Measurements from ENCODE around the gene PSD4. TPM values are rescaled to one million over a fixed set of nuclear protein-coding genes. Genes with fewer than 3 reads are reported as not detected.

The PSD4 gene
- total RNA-seq, 1 experiment from 2014 or later = 1.5 TPM

DNA sequence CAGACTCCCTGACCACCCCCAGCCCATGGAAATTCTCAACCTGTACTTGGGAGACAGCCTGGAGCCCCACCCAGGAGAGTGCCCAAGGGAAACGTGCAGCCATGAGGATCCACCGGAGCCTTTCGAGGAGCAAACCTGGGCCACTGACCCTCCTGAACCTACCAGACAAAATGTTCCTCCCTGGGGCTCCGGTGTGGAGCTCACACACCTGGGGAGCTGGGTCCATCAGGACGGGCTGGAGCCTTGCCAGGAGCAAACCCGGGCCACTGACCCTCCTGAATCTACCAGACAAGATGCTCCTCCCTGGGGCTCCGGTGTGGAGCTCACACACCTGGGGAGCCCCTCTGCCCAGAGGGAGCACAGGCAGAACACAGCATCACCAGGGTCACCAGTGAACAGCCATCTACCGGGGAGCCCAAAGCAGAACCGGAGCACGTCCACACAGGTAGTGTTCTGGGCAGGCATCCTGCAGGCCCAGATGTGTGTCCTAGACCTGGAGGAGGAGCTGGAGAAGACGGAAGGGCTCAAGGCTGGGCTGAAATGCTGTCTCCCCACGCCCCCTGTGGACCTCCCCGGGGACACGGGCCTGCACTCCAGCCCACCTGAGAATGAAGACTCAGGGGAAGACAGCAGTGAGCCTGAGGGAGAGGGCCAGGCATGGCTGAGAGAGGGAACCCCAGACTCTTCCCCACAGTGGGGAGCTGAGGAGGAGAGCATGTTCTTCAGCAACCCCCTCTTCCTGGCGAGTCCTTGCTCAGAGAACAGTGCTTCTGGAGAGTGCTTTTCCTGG, 8.9 kb downstream of the PSD4 start:
- Histone ChIP-seq H3K4me3 (ENCODE audit: insufficient read depth, low read depth, low read length) (no peak overlapping the region), H3K27me3 (ENCODE audit: control insufficient read depth, insufficient read depth, low read length) (no peaks in the 10 kb centered on the region), H3K36me3 (replicated peaks; ENCODE audit: control insufficient read depth, insufficient read depth, low read length) (no peaks in the 10 kb centered on the region)
- no peak for DNase-seq

- no peaks in the 10 kb centered on the region for H3K36me3 ChIP-seq (replicated peaks; ENCODE audit: control insufficient read depth, insufficient read depth, low read length)
- DNase-seq = no peak
- H3K27me3 ChIP-seq (ENCODE audit: control insufficient read depth, insufficient read depth, low read length) = no peaks in the 10 kb centered on the region
- H3K4me3 ChIP-seq (ENCODE audit: insufficient read depth, low read depth, low read length) = no peak overlapping the region
Observed at GRCh38 chr2:113183264-113183663, 9.5 kb downstream of the PSD4 start.

GRCh38 chr2:113183703-113184102, 9.9 kb downstream of the PSD4 start:
- DNase-seq = no peak
- H3K4me3 ChIP-seq (ENCODE audit: insufficient read depth, low read depth, low read length) = no peak overlapping the region
- no peaks in the 10 kb centered on the region for H3K36me3 ChIP-seq (replicated peaks; ENCODE audit: control insufficient read depth, insufficient read depth, low read length)
- H3K27me3 ChIP-seq (ENCODE audit: control insufficient read depth, insufficient read depth, low read length) = no peaks in the 10 kb centered on the region

DNA sequence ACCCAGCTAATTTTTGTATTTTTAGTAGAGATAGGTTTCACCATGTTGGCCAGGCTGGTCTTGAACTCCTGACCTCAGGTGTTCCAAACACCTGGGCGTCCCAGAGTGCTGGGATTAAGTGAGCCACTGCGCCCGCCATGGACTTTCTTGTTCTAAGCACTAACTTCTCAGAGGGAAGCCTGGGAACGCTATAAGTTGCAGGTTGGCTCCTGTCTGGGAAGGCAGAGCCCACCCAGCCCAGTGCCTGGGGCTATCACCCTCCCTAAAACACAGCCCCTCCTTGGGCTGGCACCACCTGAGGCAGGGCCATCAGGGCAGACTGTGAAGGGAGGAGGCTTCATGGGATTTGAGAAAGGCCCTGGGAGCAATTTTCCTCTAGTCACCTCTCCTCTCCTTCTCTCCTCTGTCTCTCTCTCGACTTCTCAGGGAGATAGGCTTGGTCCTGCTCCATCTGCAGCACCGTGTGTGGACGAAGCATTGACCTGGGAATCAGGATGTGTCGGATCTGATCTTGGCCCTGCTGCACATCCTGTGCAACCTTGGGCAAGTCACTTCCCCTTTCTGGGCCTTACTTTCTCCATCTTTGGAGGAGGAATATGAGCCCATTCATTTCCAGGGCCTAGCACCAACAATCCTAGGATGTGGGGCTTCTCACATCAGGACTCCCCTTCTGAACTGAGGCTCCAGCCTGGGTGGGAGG, 10.9 kb downstream of the PSD4 start:
- DNase-seq = no peak
- H3K36me3 ChIP-seq (replicated peaks; ENCODE audit: control insufficient read depth, insufficient read depth, low read length) = no peaks in the 10 kb centered on the region
- no peaks in the 10 kb centered on the region for H3K27me3 ChIP-seq (ENCODE audit: control insufficient read depth, insufficient read depth, low read length)
- H3K4me3 ChIP-seq (ENCODE audit: insufficient read depth, low read depth, low read length) = no peak overlapping the region

DNA sequence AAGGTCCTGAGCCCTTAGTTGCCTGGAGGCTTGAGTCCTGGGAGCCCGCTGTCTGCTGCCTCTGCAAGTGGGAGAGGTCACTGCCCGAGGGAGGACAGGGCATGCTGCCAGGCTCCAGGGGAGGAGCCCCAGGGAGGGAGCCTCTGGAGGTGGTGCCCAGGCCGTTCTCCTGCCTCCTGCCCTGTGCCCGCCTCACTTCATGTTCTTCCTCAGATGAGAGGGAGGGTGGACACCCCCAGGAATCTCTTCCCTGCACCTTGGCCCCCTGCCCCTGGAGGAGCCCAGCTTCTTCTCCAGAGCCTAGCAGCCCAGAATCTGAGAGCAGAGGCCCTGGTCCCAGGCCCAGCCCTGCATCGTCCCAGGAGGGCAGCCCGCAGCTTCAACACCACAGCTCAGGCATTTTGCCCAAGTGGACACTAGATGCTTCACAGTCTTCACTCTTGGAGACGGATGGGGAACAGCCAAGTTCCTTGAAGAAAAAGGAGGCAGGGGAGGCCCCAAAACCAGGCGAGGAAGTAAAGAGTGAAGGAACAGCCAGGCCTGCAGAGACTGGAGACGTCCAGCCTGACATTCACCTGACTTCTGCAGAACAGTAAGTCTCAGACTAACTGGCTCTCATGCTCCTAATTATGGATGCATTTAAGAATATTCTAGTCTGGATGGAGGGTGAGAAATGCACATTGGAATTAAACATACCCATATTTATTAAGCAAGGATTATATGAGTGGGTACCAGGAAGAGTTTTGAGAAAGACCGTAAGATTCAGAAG, 12.1 kb downstream of the PSD4 start:
- H3K36me3 ChIP-seq (replicated peaks; ENCODE audit: control insufficient read depth, insufficient read depth, low read length) = no peaks in the 10 kb centered on the region
- H3K27me3 ChIP-seq (ENCODE audit: control insufficient read depth, insufficient read depth, low read length) = no peaks in the 10 kb centered on the region
- no peak for DNase-seq
- H3K4me3 ChIP-seq (ENCODE audit: insufficient read depth, low read depth, low read length) = no peak overlapping the region

DNA sequence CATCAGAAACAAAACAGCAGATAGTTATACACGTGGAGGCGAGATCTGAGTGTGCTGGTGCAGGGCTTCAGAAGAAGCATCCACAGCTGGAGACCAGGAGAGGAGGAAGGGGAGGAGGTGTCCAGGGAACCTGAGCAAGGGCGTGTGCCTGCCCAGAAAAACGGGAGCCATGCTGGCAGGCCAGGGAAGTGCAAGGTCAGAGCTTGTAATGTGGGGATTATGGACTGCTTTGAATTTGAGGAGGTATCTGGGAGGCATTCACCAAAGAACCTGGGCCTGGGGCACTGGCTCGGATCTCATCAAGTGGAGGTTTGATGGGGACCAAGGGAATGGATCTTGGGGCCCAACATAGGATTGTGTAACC, 12.6 kb downstream of the PSD4 start:
- no peaks in the 10 kb centered on the region for H3K36me3 ChIP-seq (replicated peaks; ENCODE audit: control insufficient read depth, insufficient read depth, low read length)
- H3K4me3 ChIP-seq (ENCODE audit: insufficient read depth, low read depth, low read length) = no peak overlapping the region
- DNase-seq = no peak

DNA sequence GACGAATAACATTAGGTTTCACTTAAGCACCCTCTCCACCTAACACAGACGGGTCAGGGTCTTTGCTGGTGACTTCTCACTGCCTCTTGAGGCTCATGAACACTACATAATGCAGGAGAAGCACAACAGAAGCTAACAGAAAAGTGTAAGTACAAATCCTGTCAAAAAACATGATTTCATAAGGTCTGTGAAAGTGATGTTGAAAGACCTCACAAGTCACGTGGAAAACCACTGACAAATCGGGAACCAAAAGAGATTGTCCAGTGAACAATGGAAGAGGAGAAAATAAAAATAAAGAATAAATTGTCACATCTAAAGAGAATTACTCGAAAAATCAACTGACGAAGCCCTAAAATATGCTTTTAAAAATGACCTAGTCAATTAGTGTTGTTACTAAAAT, 14.0 kb downstream of the PSD4 start:
- DNase-seq = no peak
- H3K4me3 ChIP-seq (ENCODE audit: insufficient read depth, low read depth, low read length) = no peak overlapping the region
- H3K27me3 ChIP-seq (ENCODE audit: control insufficient read depth, insufficient read depth, low read length) = no peaks in the 10 kb centered on the region
- no peaks in the 10 kb centered on the region for H3K36me3 ChIP-seq (replicated peaks; ENCODE audit: control insufficient read depth, insufficient read depth, low read length)

More for the DNA sequence above, 12.6 kb downstream of the PSD4 start:
- H3K27me3 ChIP-seq (ENCODE audit: control insufficient read depth, insufficient read depth, low read length) = no peaks in the 10 kb centered on the region

DNA sequence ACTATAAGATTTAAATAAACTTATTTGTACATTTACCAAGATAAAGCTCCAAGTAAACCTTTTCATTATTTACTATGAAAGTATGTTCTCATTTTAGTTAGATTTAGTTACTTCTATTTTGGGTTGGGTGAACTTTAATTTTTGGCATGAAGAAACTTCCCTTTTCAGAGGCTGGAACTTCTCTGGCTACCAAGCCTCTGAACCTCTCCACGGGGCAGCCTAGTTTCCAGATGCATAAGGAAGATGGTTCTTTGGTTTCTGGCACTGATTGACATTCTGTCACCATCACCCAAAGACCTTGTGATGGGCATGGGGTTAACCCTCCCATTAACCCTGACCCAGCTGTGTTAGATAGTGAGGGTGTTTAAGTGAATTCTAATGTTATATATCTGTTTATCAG, 17.1 kb downstream of the PSD4 start:
- no peaks in the 10 kb centered on the region for H3K36me3 ChIP-seq (replicated peaks; ENCODE audit: control insufficient read depth, insufficient read depth, low read length)
- no peak for DNase-seq
- no peak overlapping the region for H3K4me3 ChIP-seq (ENCODE audit: insufficient read depth, low read depth, low read length)
- H3K27me3 ChIP-seq (ENCODE audit: control insufficient read depth, insufficient read depth, low read length) = no peaks in the 10 kb centered on the region

- Histone ChIP-seq H3K36me3 (replicated peaks; ENCODE audit: control insufficient read depth, insufficient read depth, low read length) (no peaks in the 10 kb centered on the region), H3K27me3 (ENCODE audit: control insufficient read depth, insufficient read depth, low read length) (peaks cover 1% of the 10 kb centered on the region; the same call in 1 of the 2 replicates), H3K4me3 (ENCODE audit: insufficient read depth, low read depth, low read length) (no peak overlapping the region)
- DNase-seq = peak; percentile 80
Observed at GRCh38 chr2:113192459-113193100, 18.8 kb downstream of the PSD4 start.

DNA sequence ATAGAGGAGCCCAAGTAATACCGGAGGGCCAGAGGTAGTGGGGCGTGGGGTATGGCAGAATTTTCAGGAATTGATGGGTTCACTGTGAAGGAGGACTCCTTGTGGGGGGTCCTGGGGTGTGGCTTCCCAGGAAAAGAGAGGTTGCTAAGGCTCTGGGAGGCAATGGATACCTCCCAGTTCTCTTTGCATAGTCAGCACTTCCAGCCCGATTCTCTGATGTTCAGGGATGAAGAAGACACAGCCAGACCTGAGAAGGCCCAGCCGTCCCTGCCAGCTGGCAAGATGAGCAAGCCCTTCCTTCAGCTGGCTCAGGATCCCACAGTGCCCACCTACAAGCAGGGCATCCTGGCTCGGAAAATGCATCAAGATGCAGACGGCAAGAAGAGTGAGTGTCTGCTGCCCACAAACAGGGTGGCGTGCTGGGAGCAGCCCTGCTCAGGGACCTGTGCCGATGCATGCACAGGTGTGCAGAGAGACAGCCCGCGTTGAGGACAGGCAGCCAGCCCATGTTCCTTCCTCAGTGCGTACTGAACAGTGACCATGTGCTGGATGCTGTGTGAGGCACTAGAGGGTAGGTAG, 22.2 kb downstream of the PSD4 start:
- Histone ChIP-seq H3K36me3 (replicated peaks; ENCODE audit: control insufficient read depth, insufficient read depth, low read length) (no peaks in the 10 kb centered on the region), H3K4me3 (ENCODE audit: insufficient read depth, low read depth, low read length) (no peak overlapping the region), H3K27me3 (ENCODE audit: control insufficient read depth, insufficient read depth, low read length) (peaks cover 9% of the 10 kb centered on the region)
- no peak for DNase-seq

DNA sequence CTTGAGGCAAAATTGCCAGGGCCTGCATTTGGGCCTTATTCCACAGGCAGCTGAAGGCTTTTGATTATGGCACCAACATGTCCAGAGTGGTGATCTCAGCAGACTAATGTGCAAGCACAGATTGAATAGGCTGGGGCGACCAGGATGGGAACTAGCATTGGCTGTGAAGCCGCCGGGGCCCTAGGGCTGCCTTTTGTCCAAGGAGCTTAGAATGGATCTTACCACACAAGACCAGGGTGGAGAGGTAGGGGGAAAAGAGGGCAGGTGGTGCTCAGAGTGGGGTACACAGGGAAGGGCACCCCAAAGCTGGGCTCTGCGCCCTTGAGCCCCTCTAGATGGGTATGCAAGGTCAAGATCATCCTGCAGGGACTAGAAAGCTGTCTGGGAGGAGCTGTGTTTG, 23.1 kb downstream of the PSD4 start:
- Histone ChIP-seq H3K27me3 (ENCODE audit: control insufficient read depth, insufficient read depth, low read length) (peaks cover 9% of the 10 kb centered on the region), H3K4me3 (ENCODE audit: insufficient read depth, low read depth, low read length) (no peak overlapping the region), H3K36me3 (replicated peaks; ENCODE audit: control insufficient read depth, insufficient read depth, low read length) (no peaks in the 10 kb centered on the region)
- DNase-seq = no peak

- no peaks in the 10 kb centered on the region for H3K36me3 ChIP-seq (replicated peaks; ENCODE audit: control insufficient read depth, insufficient read depth, low read length)
- peaks cover 9% of the 10 kb centered on the region for H3K27me3 ChIP-seq (ENCODE audit: control insufficient read depth, insufficient read depth, low read length)
- no peak overlapping the region for H3K4me3 ChIP-seq (ENCODE audit: insufficient read depth, low read depth, low read length)
- no peak for DNase-seq
Observed at GRCh38 chr2:113197347-113198047, 23.7 kb downstream of the PSD4 start.

GRCh38 chr2:113198048-113198789, 24.4 kb downstream of the PSD4 start:
- H3K27me3 ChIP-seq (ENCODE audit: control insufficient read depth, insufficient read depth, low read length) = peaks cover 9% of the 10 kb centered on the region
- no peak for DNase-seq
- no peaks in the 10 kb centered on the region for H3K36me3 ChIP-seq (replicated peaks; ENCODE audit: control insufficient read depth, insufficient read depth, low read length)
- H3K4me3 ChIP-seq (ENCODE audit: insufficient read depth, low read depth, low read length) = peak overlapping the region; percentile 54
